NCI-H226 (cell line): Measurements from ENCODE around the gene EXOC3L4.
"Not testable (repeated sequence)": the region's sequence is repeated elsewhere in the genome, so short reads cannot be mapped to it uniquely, and the experiment has no call there.

ENCODE experiments used
- DNase-seq: peaks from one replicate; pipeline ENCODE4 v3.0.0-alpha.2; 2015

EXOC3L4 gene

GRCh38 chr14:103094406-103095209, at the start of gene EXOC3L4:
Gene EXOC3L4, plus strand, starts transcription at chr14:103094725. Its CDS starts 5,495 bp downstream, at chr14:103100220.
- no peak for DNase-seq

GRCh38 chr14:103045371-103045869, 49.1 kb upstream of the EXOC3L4 start:
- DNase-seq: no peak

DNA sequence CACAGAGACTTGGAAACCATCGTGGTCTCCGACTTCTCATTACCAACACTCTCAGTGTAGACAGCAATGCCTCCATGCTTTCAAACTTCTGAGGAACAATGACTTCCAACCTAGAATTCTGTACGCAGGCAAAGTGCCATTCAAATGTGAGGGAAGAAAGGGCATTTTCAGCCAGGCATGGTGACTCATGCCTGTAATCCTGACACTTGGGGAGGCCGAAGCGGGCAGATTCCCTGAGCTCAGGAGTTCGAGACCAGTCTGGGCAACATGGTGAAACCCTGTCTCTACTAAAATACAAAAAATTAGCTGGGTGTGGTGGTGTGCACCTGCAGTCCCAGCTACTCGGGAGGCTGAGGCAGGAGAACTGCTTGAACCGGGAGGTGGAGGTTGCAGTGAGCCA, 47.1 kb upstream of the EXOC3L4 start:
- not testable (repeated sequence) for DNase-seq

DNA sequence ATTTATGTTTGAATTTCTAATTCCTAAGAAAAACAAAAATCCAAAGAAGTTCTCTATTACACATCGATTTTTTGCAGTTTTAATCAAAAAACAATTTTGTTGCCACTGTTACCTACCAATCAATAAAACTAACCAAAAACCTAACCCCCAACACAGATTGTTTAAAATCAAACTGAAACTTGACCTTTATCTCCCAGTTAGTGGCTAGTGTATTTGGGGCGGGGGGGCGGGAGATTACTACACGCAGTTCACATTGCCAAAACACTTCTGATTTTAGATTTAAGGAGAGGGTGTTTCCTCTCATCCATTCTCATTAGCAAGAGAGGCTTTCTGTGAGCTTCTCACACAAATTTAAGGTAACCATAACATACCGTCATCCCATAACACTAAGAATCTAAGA, 43.6 kb upstream of the EXOC3L4 start:
- no peak for DNase-seq

DNA sequence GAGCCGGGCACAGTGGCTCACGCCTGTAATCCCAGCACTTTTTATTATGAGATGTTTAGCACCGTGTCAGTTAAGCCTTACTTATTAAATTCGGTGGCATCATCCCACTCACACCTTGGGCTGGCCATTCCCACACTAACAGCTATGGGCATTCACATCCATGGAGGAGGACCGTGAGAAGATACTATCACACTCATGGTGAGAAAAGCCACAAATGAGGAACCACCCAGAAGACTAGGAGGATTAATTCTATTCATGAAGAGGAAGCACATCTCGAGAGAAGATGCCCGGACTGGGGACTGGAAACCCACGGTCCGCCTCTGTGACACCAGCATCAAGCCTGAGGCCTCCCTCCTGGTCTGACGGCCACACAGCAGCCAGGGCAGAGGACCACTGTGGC, 42.1 kb upstream of the EXOC3L4 start:
- no peak for DNase-seq

DNA sequence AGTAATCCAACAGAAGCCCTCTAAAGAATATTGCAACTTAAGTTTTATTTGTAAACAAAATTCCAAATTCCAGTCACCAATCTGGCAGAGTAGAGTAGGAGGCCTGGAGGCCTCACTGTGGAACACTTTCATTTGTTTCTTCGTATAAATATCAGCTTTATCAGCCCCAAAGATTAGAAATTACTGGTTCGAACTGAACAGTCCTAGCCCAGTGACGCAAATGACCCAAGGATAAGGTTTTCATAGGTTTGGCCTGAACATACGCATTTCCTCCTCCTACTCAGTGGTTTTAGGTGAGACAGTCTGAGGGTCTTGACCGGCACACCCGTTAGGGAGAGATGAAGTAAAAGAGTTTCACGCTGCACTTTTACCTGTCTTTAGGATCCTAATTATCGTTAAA, 38.8 kb upstream of the EXOC3L4 start:
- DNase-seq: no peak

DNA sequence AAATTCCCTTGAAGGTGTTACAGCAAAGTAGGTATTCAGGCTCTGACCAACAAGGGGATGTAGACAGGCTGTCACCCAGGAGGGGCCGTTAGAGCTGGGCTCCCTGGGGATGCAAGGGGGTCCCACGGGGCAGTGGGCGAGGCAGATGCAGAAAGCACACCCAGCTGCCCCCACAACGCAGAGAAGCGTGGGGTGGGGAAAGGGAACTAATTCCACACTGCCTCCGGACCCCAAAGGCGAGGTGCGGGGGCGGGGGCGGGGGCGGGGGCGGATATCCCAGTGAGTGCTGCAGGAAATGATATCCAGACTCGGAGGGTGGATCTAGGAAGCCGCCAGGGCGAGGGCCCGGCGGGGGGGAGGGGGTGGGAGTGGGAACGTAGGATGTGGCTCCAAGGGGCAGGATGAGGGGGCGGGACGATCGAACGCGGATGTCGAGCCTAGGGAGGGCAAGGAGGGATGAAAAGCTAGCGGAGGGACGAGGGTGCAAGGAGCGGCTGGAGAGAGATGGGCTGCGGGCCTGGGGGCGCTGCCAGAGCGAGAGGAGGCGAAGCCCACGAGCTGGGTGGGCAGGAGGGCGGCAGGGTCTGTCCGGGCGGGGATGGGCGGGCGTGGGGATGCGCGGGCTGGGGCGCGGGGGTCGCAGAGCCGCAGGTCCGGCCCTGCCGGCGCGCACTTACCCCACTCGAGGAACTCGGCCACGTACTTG, 38.0 kb upstream of the EXOC3L4 start:
- peak; percentile 73 for DNase-seq

- DNase-seq: peak; percentile 22
Observed at GRCh38 chr14:103057028-103057371, 37.5 kb upstream of the EXOC3L4 start.

- peak; percentile 89 for DNase-seq
Observed at GRCh38 chr14:103057372-103058163, 37.0 kb upstream of the EXOC3L4 start, which contains the start of gene CDC42BPB. Gene CDC42BPB, minus strand, starts transcription at chr14:103057549. Its CDS starts 376 bp downstream, at chr14:103057173.

DNA sequence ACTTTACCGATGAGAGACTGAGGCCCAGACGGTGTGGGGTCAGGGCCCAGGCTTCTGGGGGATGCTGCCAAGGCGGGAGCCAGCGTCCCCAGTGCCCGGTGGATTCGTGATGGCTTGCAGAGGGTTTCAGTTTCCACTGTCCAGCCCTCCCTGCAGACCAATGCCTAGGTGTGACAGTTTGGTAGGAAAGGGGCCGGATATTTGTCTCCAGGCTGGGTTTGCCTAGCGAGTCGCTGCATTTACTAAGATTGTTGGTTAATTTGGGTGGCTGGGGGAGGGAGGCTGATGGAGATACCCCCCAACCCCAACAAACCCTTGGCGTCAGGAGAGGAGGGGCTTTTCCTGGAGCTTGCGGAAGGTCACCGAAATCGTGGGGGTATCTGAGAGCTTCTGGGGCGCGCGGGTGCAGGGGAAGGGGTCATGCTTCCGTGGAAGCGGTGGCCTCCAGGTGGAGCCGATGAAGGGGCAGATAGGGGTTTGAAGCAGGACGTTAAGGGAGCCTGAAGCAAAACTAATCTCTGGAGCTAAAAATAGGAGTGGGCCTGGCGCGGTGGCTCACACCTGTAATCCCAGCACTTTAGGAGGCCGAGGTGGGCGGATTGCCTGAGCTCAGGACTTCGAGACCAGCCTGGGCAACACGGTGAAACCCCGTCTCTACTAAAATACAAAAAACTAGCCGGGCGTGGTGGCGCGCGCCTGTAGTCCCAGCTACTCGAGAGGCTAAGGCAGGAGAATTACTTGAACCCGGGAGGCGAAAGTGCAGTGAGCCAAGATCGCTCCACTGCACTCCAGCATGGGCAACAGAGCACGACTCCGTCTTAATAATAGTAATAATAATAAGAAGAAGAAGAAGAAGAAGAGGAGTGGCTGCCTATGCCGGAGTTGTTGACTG, 36.1 kb upstream of the EXOC3L4 start:
- no peak for DNase-seq

GRCh38 chr14:103059556-103059955, 35.0 kb upstream of the EXOC3L4 start:
- DNase-seq: no peak

GRCh38 chr14:103061482-103061976, 33.0 kb upstream of the EXOC3L4 start:
- DNase-seq: no peak

DNA sequence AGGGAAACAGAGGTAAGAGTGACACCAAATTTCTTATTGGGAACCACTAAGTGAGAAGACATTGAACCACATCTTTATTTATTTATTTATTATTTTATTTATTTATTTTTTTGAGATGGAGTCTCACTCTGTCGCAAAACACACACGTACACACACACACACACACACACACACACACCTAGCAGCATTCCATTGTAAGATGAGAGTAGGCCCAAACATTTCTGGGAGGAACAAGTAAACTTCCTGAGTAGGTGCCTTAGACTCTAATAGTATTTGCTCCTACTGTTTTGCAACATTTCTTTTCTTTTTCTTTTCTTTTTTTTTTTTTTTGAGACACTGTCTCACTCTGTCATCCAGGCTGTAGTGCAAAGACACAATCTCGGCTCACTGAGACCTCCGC, 30.1 kb upstream of the EXOC3L4 start:
- DNase-seq: no peak

DNA sequence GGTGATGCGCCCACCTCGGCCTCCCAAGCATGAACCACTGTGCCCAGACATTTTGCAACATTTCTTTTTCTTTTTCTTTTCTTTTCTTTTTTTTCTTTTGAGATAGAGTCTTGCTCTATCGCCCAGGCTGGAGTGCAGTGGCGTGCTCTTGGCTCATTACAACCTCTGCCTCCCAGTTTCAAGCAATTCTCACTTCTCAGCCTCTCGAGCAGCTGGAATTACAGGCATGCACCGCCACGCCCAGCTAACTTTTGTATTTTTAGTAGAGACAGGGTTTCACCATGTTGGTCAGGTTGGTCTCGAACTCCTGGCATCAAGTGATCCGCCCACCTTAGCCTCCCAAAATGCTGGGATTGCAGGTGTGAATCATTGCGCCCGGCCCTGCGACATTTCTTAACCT, 29.5 kb upstream of the EXOC3L4 start:
- DNase-seq: no peak

- no peak for DNase-seq
Observed at GRCh38 chr14:103065861-103066260, 28.7 kb upstream of the EXOC3L4 start.

- DNase-seq: no peak
Observed at GRCh38 chr14:103066399-103066798, 28.1 kb upstream of the EXOC3L4 start.

GRCh38 chr14:103067231-103067954, 27.1 kb upstream of the EXOC3L4 start:
- peak; percentile 56 for DNase-seq

DNA sequence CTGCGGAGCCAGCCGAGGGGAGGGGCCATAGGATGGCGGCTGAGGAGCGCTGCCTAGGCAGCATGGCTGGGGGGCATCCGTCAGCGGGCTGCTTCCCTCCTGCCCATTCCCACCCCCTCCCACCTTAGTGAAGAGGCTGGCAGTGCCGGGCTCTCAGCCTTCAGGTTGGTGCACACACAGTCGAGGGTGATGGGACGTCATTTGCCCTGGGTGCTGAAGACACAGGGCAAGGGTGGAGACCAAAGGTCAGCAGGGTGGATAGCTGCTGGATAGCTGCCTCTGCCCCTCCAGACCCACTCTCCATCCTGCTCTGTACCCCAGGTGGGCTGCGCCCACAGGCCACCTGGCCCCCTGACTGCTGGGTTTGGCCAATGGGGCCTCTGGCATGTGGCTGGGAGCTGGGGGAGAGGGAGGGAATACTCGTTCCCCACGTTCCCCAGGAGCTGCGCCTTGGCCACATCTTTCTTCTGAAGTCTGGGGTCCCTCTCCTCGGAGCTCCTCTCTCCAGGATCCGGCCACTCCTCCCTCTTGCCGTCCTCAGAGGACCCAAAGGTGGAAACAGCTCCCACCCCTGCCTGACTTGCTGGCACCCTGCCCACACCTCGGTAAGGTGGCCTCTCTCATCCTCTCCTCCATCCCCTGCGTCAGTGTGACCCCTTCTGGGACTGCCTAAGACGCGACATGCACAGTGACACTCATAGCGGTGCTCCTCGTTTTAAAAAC, 26.0 kb upstream of the EXOC3L4 start:
- DNase-seq: no peak

- DNase-seq: no peak
Observed at GRCh38 chr14:103070263-103070885, 24.2 kb upstream of the EXOC3L4 start.

GRCh38 chr14:103070971-103071542, 23.5 kb upstream of the EXOC3L4 start:
- DNase-seq: no peak
